ENCODE measurements around the gene ELFN1.

The ELFN1 gene

GRCh38 chr7:1643270-1644092, 26.6 kb upstream of the ELFN1 start:
- DNase-seq = no peak

GRCh38 chr7:1644341-1645070, 25.6 kb upstream of the ELFN1 start:
- no peak for DNase-seq

GRCh38 chr7:1645071-1645409, 25.0 kb upstream of the ELFN1 start:
- DNase-seq = no peak

GRCh38 chr7:1645476-1645875, 24.6 kb upstream of the ELFN1 start:
- DNase-seq = no peak

DNA sequence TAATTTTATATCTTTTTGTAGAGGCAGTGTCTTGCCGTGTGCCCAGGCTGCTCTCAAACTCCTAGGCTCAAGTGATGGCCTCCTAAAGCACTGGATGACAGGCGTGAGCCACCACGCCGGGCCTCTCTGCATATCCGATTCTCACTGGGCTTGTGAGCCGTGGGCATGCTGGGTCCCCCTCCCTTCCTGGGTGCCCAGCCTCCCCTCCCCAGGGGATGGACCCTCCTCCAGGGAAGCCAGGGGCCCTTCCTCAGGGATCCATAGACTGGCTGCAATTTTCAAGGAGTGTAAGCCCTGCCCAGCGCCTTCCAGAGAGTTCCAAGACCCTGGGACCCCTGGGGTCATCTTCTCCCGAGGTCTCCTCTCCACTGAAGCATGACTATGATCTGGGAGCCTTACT, 23.7 kb upstream of the ELFN1 start:
- no peak for DNase-seq

DNA sequence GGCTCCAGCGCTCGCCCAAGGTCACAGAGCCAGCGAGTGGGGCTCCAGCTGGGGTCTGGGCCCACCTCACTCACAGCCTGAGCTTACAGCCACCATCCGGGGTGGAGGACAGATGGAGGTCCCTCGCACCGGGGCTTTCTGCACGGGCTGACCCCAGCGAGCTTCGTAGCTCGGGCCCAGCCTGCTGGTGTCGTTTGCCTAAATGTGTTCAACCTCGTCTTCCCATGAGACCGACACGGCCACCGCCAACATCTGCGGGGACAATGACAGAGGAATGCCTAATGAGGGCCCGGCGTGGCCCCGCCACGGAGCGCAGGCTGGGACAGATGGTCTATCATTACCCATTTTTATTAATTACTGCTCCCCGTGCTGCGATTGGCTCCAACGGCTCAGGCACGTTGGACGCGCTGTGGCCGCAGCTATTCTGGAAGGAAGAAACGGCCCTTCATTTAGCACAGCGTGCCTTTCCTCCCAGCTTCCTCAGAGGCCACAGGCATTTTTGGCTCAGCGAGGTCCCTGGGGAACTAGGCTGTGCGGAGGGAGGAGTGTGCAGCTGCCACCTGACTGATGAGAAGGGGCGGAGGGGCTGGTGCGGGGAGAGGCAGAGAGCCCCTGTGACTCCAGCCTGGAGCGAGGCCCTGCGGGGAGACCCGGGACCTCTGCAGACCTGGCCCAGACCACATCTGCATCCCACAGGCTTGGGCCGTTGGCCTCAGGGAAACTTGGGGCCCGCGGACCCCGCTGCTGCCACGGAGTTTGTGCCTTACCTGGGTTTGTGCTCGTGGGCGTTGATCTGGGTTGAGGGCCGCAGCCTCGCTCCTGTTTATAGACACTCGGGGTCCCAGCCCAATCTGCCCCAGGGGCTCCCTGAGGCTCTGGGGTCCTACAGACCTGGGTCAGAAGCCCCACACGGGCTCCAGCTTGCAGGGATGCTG, 22.9 kb upstream of the ELFN1 start:
- DNase-seq = no peak

- DNase-seq = peak; percentile 83
Observed at GRCh38 chr7:1647961-1648672, 22.0 kb upstream of the ELFN1 start.

GRCh38 chr7:1649751-1650326, 20.2 kb upstream of the ELFN1 start:
- DNase-seq = no peak

- no peak for DNase-seq
Observed at GRCh38 chr7:1650363-1651030, 19.6 kb upstream of the ELFN1 start.

GRCh38 chr7:1651031-1651446, 19.0 kb upstream of the ELFN1 start:
- DNase-seq = no peak

- DNase-seq = no peak
Observed at GRCh38 chr7:1651891-1652290, 18.2 kb upstream of the ELFN1 start.

DNA sequence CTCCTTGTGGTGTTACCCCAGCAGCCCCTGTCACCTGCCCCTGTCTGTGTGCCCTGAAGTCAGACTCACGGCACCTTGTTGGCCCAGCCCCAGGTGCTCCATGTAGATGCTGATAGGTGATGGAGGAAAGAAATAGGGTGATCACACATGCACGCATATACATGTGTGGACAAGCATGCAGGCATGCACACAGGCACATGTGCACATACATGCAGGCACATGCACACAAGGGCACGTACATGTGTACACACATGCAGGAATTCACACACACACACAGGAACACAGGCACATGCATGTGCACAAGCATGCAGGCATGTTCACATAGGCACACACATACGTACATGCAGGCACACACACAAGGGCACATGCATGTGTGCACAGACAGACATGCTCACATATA, 16.6 kb upstream of the ELFN1 start:
- no peak for DNase-seq

DNA sequence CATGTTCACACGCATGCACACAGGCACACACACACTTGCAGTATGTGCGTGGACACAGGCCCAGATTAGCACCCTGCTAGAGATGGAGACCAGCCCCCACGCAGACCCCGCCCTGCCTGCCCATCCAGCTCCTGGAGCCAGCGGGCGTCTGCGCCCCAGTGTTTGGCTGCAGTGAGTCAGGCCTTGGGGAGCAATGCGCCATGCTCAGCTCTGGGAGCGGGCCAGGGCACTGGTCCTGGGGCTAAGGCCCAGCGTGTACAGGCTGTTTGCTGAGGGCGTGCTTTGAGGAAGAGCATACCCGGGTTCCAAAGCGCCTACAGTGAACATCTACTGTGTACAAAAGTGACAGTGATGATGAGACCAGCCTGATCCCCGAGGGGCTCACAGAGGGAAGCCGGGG, 16.0 kb upstream of the ELFN1 start:
- no peak for DNase-seq

- no peak for DNase-seq
Observed at GRCh38 chr7:1654738-1655475, 15.2 kb upstream of the ELFN1 start.

- no peak for DNase-seq
Observed at GRCh38 chr7:1659696-1660095, 10.4 kb upstream of the ELFN1 start.

DNA sequence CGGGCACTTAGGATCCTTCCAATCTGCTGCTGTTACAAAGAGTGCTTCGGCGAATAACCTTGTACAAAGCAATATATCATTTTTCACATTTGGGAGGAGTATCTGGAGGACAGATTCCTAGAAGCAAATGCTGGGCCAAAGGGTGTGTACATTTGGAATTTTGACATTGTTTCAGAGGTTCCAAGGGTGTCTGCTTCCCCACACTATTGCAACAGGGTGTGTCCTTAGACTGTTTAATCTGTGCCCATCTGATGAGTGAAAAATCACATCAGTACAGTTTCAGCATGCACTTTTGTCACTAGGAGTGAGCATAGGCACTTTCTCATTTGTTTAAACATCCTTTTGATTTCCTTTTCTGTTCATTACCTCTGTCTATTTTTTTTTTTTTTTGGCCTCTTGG, 8.6 kb upstream of the ELFN1 start:
- no peak for DNase-seq

DNA sequence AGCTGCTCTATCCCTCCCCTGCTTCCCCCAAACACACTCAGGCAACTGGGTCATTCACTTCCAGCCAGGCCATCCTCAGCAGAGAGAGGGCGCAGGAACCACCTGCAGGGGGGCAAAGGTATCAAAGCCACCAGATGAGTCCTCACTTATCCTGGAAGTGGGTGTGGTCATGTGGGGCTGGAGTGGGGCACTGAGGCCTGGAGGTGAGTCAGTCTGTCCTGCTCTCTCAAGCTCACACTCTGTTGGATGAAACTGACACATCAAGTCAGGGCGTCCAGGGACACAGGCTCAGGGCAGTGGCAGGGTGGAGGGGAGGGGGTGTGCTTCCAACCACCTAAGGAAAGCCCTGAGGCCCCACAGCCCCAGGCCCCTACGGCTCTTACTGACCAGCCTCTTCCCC, 8.0 kb upstream of the ELFN1 start:
- DNase-seq = no peak

DNA sequence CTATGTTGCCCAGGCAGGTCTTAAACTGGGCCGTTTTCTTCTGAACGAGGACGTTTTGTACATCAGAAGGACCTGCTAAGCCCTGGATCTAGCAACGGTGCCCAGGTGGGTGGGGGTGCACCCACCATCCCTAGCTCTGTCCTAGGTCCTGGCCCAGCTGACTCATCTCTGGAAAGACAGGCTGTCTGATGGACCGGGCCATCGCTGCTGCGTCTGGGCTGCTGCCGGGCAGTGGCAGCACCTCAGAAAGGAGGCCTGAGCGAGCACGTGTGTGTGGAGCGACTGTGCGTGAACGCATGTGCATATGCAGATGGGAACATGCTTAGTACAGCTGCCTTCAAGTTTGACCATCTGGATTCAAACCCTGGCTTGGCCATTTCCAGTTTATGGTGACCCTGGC, 7.3 kb upstream of the ELFN1 start:
- no peak for DNase-seq

DNA sequence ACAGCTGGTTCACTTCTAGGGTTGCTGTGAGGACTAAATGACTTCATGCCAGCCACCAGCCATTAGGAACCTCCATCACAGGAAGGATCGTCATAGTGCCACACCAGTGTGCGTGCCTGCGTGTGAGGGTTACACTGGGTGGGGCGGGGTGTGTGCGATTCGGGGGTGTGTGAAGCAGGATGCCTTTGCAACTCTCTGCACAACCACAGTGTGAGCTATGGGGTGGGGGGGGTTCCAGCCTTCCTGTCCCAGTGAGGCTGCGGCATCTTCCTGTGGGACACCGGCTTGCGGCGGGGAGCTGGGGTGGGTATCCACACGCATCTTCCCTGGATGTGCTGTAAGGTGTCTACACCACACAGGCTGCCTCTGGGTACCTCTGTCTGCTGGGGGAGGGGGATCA, 6.9 kb upstream of the ELFN1 start:
- DNase-seq = no peak

- no peak for DNase-seq
Observed at GRCh38 chr7:1663857-1664651, 6.0 kb upstream of the ELFN1 start.

All from hematopoietic multipotent progenitor cell treated with erythropoietin and hydrocortisone succinate and interleukin-3 and kit ligand, for 4 days (in vitro differentiated cells).